HCT116 (cell line): ENCODE results near the gene SLC46A3. TPM values are rescaled to one million over a fixed set of nuclear protein-coding genes. Genes with fewer than 3 reads are reported as not detected.

Experiments
- ATAC-seq: fragments of 200-7000 bp; cut with Tn5 transposase; 2 replicates; pipeline ENCODE4 v1.9.1; 2020; ENCODE audit warnings: mild to moderate bottlenecking, moderate library complexity
- BruUV-seq: library from RNA; stranded (reverse); fragments of 400-500 nt; replicated peaks from 2 replicates; lab custom pipeline; 2021; lab: Mats Ljungman, UMichigan
- CTCF ChIA-PET: fragments of 300-600 bp; sonication (Branson Sonifier 250); formaldehyde crosslinking; loops from one replicate; lab custom pipeline; 2021; ENCODE audit warnings: antibody characterized with exemption; lab: Charles Lee
- POLR2A ChIA-PET: fragments of 300-600, 350-600 bp; sonication (Branson Sonifier 250); formaldehyde crosslinking; loops from one replicate; lab custom pipeline; 2021; ENCODE audit warnings: antibody characterized with exemption; lab: Charles Lee
- RAD21 ChIA-PET, 2 experiments: fragments of 300-600 bp; sonication (Branson Sonifier 250); formaldehyde crosslinking; loops; one replicate each; lab custom pipeline; 2023; ENCODE audit warnings: low total read pairs in 2 of 2; ENCODE audit not compliant: uncharacterized antibody in 2 of 2, unreplicated experiment in 2 of 2, low non-redundant PET in 1 of 2; lab: Charles Lee
- DNase-seq: peaks from one replicate; pipeline ENCODE4 v3.0.0-alpha.2; 2010; ENCODE audit warnings: low read depth, low spot score
- H2AFZ ChIP-seq: fragments of 200-600 bp; shearing (Covaris generic), sonication (generic); 2 replicates; pipeline ENCODE4 v1.6.1; 2017; ENCODE audit warnings: low read depth, mixed run types, mixed read lengths, antibody characterized with exemption, low read length; ENCODE audit not compliant: poor library complexity, severe bottlenecking
- H3K27ac ChIP-seq: 2 replicates; pipeline ENCODE4 v1.5.1; 2012; ENCODE audit warnings: low read depth, low read length
- H3K27me3 ChIP-seq: fragments of 200-600 bp; sonication (generic); 2 replicates; pipeline ENCODE4 v1.6.1; 2016; ENCODE audit warnings: mixed run types, low read length, mixed read lengths; ENCODE audit not compliant: insufficient read depth
- H3K36me3 ChIP-seq, 2 experiments: fragments of 200-500 bp in 1 of 2; fragments of 200-600 bp in 1 of 2; sonication (Bioruptor generic) in 1 of 2; sonication (generic) in 1 of 2; 2 replicates each; pipeline versions ENCODE4 v1.5.1 to v1.6.1; 2014 to 2016; ENCODE audit warnings: low read length in 2 of 2, inconsistent platforms in 1 of 2, mixed read lengths in 1 of 2, mixed run types in 1 of 2; ENCODE audit not compliant: insufficient read depth in 2 of 2, control insufficient read depth in 1 of 2
- H3K4me1 ChIP-seq, 2 experiments: fragments of 200-600 bp in 1 of 2; sonication (generic) in 1 of 2; 2 replicates each; pipeline versions ENCODE4 v1.5.1 to v1.6.1; 2012 to 2017; ENCODE audit warnings: low read length in 2 of 2, inconsistent platforms in 1 of 2, mild to moderate bottlenecking in 1 of 2, mixed read lengths in 1 of 2, mixed run types in 1 of 2, moderate library complexity in 1 of 2; ENCODE audit not compliant: insufficient read depth in 2 of 2, control insufficient read depth in 1 of 2
- H3K4me2 ChIP-seq: fragments of 200-600 bp; sonication (generic); 2 replicates; pipeline ENCODE4 v1.6.1; 2017; ENCODE audit warnings: mixed run types, low read length, mixed read lengths
- H3K4me3 ChIP-seq, 2 experiments: fragments of 200-600 bp in 1 of 2; sonication (generic) in 1 of 2; replicated peaks in 1 of 2; 2 replicates each; pipeline ENCODE4 v1.5.1; 2011 to 2016; ENCODE audit warnings: low read length in 2 of 2, control low read depth in 1 of 2, low read depth in 1 of 2, mild to moderate bottlenecking in 1 of 2, mixed read lengths in 1 of 2, mixed run types in 1 of 2
- H3K79me2 ChIP-seq: fragments of 200-600 bp; sonication (generic); 2 replicates; pipeline ENCODE4 v1.6.1; 2017; ENCODE audit warnings: mild to moderate bottlenecking, mixed run types, low read length, moderate library complexity, mixed read lengths; ENCODE audit not compliant: insufficient read depth
- H3K9ac ChIP-seq: fragments of 200-600 bp; sonication (generic); 2 replicates; pipeline ENCODE4 v1.6.1; 2016; ENCODE audit warnings: low read length, mixed read lengths
- H3K9me2 ChIP-seq: fragments of 200-600 bp; sonication (generic), shearing (Covaris generic); 2 replicates; pipeline ENCODE4 v1.6.1; 2017; ENCODE audit warnings: mixed run types, mild to moderate bottlenecking, moderate library complexity; ENCODE audit not compliant: insufficient read depth
- H3K9me3 ChIP-seq, 2 experiments: fragments of 200-500 bp in 1 of 2; fragments of 200-600 bp in 1 of 2; sonication (Bioruptor generic) in 1 of 2; sonication (generic) in 1 of 2; 2 replicates each; pipeline ENCODE4 v1.6.1; 2014 to 2017; ENCODE audit warnings: low read length in 2 of 2, mixed read lengths in 2 of 2, inconsistent platforms in 1 of 2, low read depth in 1 of 2, mild to moderate bottlenecking in 1 of 2, mixed run types in 1 of 2, moderate library complexity in 1 of 2; ENCODE audit not compliant: control insufficient read depth in 1 of 2, insufficient read depth in 1 of 2
- H4K20me1 ChIP-seq: fragments of 200-600 bp; sonication (generic), shearing (Covaris generic); 2 replicates; pipeline ENCODE4 v1.6.1; 2017; ENCODE audit warnings: mixed run types, mild to moderate bottlenecking, moderate library complexity; ENCODE audit not compliant: insufficient read depth
- CBX3 ChIP-seq: IDR thresholded peaks from 2 replicates; pipeline ENCODE4 v1.6.1; 2012; ENCODE audit warnings: low read depth
- RAD21 ChIP-seq: IDR thresholded peaks from 2 replicates; pipeline ENCODE4 v1.6.1; 2012; ENCODE audit warnings: low read depth, mild to moderate bottlenecking
- intact Hi-C: fragments of 100-400 bp; cut with micrococcal nuclease; formaldehyde crosslinking; loops from 2 replicates; pipeline ENCODE4 v1.10.0; 2022
- total RNA-seq: library from RNA; stranded (reverse); gene quantifications from one replicate; pipeline ENCODE4 v1.2.1, GENCODE V29; 2021; ENCODE audit not compliant: unreplicated experiment
- TF ChIP-seq, protein P1 (sequence below), 3 experiments: fragments of 200-600 bp in 1 of 3; sonication (generic) in 1 of 3; IDR thresholded peaks in 2 of 3; conservative IDR thresholded peaks in 1 of 3; 2 replicates each; pipeline ENCODE4 v1.5.1; 2012 to 2017; ENCODE audit warnings: low read depth in 2 of 3, low read length in 2 of 3, antibody characterized with exemption in 1 of 3, borderline replicate concordance in 1 of 3, control low read depth in 1 of 3, mild to moderate bottlenecking in 1 of 3, mixed read lengths in 1 of 3, mixed run types in 1 of 3, moderate library complexity in 1 of 3; ENCODE audit not compliant: insufficient read depth in 1 of 3

Gene SLC46A3
- total RNA-seq, 1 experiment from 2014 or later, result 0.93 TPM

DNA sequence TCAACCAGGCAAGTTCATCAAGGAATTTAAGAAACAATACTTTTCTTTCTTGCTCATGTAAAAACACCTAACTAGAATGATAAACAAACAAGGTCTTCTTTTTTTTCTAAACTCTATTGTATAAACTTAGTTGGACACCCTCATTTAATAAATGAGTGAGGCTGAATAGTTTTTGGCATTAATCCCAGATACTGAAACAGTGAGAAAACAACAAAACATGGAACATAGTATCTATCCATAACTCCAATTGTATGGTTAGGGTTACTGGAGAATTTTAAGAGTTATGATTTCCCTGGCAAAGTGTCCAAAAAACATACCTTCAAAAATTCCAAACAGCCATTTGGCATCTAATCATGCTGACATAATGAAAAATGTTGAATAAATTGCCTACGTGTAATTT lies 65.7 kb downstream of the SLC46A3 start (continued):
- TF ChIP-seq, protein P1, sequence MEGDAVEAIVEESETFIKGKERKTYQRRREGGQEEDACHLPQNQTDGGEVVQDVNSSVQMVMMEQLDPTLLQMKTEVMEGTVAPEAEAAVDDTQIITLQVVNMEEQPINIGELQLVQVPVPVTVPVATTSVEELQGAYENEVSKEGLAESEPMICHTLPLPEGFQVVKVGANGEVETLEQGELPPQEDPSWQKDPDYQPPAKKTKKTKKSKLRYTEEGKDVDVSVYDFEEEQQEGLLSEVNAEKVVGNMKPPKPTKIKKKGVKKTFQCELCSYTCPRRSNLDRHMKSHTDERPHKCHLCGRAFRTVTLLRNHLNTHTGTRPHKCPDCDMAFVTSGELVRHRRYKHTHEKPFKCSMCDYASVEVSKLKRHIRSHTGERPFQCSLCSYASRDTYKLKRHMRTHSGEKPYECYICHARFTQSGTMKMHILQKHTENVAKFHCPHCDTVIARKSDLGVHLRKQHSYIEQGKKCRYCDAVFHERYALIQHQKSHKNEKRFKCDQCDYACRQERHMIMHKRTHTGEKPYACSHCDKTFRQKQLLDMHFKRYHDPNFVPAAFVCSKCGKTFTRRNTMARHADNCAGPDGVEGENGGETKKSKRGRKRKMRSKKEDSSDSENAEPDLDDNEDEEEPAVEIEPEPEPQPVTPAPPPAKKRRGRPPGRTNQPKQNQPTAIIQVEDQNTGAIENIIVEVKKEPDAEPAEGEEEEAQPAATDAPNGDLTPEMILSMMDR (IDR thresholded peaks at IDR 0.05 in 2 of 3, conservative IDR thresholded peaks at IDR 0.05 in 1 of 3; ENCODE audit: borderline replicate concordance in 1 of 3, insufficient read depth in 1 of 3, low read depth in 2 of 3, low read length in 2 of 3), result no peak

DNA sequence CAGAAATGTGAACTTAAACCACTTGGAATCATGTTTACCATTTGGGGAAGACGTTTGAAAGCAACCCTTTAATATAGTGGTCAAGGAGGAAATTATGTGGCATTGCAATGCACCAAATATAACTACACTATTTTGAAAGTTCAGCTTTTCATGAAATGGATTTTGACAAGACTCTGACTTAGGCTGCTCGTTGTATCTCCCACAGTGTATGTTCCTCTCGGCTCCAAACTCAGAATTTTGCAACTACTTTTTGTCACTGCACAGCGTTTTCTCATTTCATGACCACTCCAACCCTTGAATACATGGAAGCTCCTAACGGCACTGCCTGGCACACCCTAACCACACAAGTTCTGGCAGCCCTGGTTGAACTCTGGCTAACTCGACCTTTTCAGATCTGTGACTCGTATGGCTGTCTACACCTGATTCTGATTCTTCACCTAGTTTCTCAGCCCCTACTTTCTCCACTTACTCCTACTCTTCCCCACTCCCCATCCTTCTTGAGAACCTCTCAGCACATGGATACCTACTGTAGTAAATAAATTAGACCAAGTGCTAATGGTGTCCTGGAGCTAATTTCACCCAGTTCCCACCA lies 66.9 kb downstream of the SLC46A3 start:
- Histone ChIP-seq H3K9ac (no peak overlapping the region), H3K4me3 (no peak overlapping the region), H3K36me3 (no peaks in the 10 kb centered on the region), H3K79me2 (peaks cover 19% of the 10 kb centered on the region), H3K4me2 (no peak overlapping the region), H3K27ac (no peak overlapping the region), H2AFZ (no peak overlapping the region), H4K20me1 (no peaks in the 10 kb centered on the region), H3K27me3 (no peaks in the 10 kb centered on the region), H3K9me2 (no peaks in the 10 kb centered on the region), H3K9me3 (no peaks in the 10 kb centered on the region), H3K4me1 (peaks cover 0 to 7% of the 10 kb centered on the region in 2 experiments; a peak in 1 of 4 replicates)
- ChIA-PET CTCF (no interaction called here), RAD21 (no interaction called here), POLR2A (no interaction called here)
- BruUV-seq, result no TSS peak
- no peak for TF ChIP-seq RAD21
- TF ChIP-seq CBX3, result no peak
- TF ChIP-seq, protein P1 (IDR thresholded peaks at IDR 0.05 in 2 of 3, conservative IDR thresholded peaks at IDR 0.05 in 1 of 3; ENCODE audit: borderline replicate concordance in 1 of 3, insufficient read depth in 1 of 3, low read depth in 2 of 3, low read length in 2 of 3), result no peak
- no peak for ATAC-seq
- intact Hi-C loops, result no loop called here
- DNase-seq, result no peak
